Stimulated activated naive CD8-positive, alpha-beta T cell treated with anti-CD3 and anti-CD28 coated beads, Interleukin-15, amount 100 ng/mL, for 72 hours (primary cell): ENCODE measurements around the gene CFL2.

Source experiments
- ATAC-seq: fragments of 150-1000 bp; cut with Tn5 transposase; 2 replicates; pipeline ENCODE4 v1.10.0; 2021; ENCODE audit warnings: mild to moderate bottlenecking, moderate library complexity
- DNase-seq, 2 donors: peaks; one replicate each; pipeline ENCODE4 v3.0.0; 2021 to 2022
- H3K27ac Mint-ChIP-seq, 2 donors: one replicate each; pipeline ENCODE4 v1.8.0; 2022; ENCODE audit warnings: mild to moderate bottlenecking in 2 of 2, mixed read lengths in 2 of 2, moderate library complexity in 2 of 2
- H3K27me3 Mint-ChIP-seq: one replicate; pipeline ENCODE4 v1.8.0; 2022; ENCODE audit warnings: mixed read lengths
- H3K4me1 Mint-ChIP-seq: one replicate; pipeline ENCODE4 v1.8.0; 2022; ENCODE audit warnings: mild to moderate bottlenecking, mixed read lengths
- H3K4me3 Mint-ChIP-seq, 2 donors: one replicate each; pipeline ENCODE4 v1.8.0; 2022; ENCODE audit warnings: mild to moderate bottlenecking in 2 of 2, mixed read lengths in 2 of 2, moderate library complexity in 1 of 2
- H3K9me3 Mint-ChIP-seq, 2 donors: one replicate each; pipeline ENCODE4 v1.8.0; 2022; ENCODE audit warnings: mixed read lengths in 2 of 2

CFL2 gene

DNA sequence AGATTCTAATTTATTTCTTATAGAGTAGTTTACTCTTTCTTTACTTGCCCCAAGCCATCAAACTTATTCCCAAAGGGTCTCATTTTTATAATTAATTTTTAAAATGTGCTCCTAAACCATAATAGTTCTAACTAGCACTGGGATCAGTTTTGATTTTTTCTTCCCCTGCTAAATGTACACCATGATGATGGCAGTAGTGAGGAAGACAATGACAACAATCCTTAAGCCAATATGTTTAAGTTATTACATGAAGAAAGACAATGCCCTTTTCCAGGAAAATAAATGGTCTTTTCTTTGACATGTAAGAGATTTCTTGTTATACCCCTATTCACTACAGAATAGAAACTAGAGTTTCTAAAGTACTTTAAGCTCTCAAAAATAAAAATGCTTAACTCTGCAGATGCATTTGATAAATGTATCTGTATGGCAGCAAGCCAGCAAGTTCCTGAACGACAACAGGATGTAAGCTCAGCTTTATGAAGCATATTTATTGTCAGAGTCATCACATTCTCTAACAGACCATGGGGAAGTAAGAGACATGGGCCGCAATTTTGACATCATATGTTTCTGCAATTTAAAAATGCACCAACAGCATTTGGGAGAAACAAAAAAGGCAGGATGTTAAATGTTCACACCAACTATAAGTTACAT lies 48.5 kb downstream of the CFL2 start:
- ATAC-seq, result no peak
- peaks cover 4% of the 10 kb centered on the region in 2 donors for H3K9me3 Mint-ChIP-seq
- no peaks in the 10 kb centered on the region for H3K27me3 Mint-ChIP-seq
- H3K27ac Mint-ChIP-seq, result peak overlapping the region in 1 of 2 donors; percentile 76
- peak overlapping the region in 1 of 2 donors; percentile 29 for H3K4me3 Mint-ChIP-seq
- DNase-seq, result no peak
- peaks cover 7% of the 10 kb centered on the region for H3K4me1 Mint-ChIP-seq

- DNase-seq, result no peak
- Mint-ChIP-seq H3K27ac (no peak overlapping the region), H3K4me3 (no peak overlapping the region), H3K27me3 (no peaks in the 10 kb centered on the region), H3K9me3 (peaks cover 4 to 9% of the 10 kb centered on the region in 2 donors), H3K4me1 (peaks cover 7% of the 10 kb centered on the region)
- ATAC-seq, result no peak
Measured at GRCh38 chr14:34662561-34663088, 51.8 kb downstream of the CFL2 start.

- Mint-ChIP-seq H3K4me1 (peaks cover under 1% of the 10 kb centered on the region), H3K4me3 (no peak overlapping the region), H3K27me3 (no peaks in the 10 kb centered on the region), H3K9me3 (peaks cover 4 to 9% of the 10 kb centered on the region in 2 donors), H3K27ac (no peak overlapping the region)
- ATAC-seq (no peak), DNase-seq (no peak)
Measured at GRCh38 chr14:34660796-34661195, 53.6 kb downstream of the CFL2 start.
